Lower lobe of right lung (tissue), 2 donors: ENCODE data around the gene MLXIP. TPM values are rescaled to one million over a fixed set of nuclear protein-coding genes. Genes with fewer than 3 reads are reported as not detected.

Experiments used
- ATAC-seq, 2 donors: fragments of 200-7000 bp; cut with Tn5 transposase; one replicate each; pipeline ENCODE4 v1.9.1; 2020 to 2022; ENCODE audit warnings: mild to moderate bottlenecking in 2 of 2, moderate library complexity in 2 of 2
- DNase-seq: peaks from one replicate; pipeline ENCODE4 v3.0.0-alpha.2; 2020
- H3K27ac ChIP-seq: fragments of 200-600 bp; one replicate; pipeline ENCODE4 v1.8.0; 2022
- H3K27me3 ChIP-seq: fragments of 200-600 bp; one replicate; pipeline ENCODE4 v1.8.0; 2022; ENCODE audit warnings: low read depth
- H3K36me3 ChIP-seq: fragments of 200-600 bp; one replicate; pipeline ENCODE4 v1.8.0; 2022; ENCODE audit warnings: mild to moderate bottlenecking
- H3K4me1 ChIP-seq: fragments of 200-600 bp; one replicate; pipeline ENCODE4 v1.8.0; 2022
- H3K4me3 ChIP-seq: fragments of 200-600 bp; one replicate; pipeline ENCODE4 v1.8.0; 2022; ENCODE audit warnings: mild to moderate bottlenecking
- H3K9me3 ChIP-seq: fragments of 200-600 bp; one replicate; pipeline ENCODE4 v1.8.0; 2022
- CTCF ChIP-seq: fragments of 200-600 bp; IDR thresholded peaks from one replicate; pipeline ENCODE4 v1.8.0; 2022; ENCODE audit warnings: antibody characterized with exemption, mild to moderate bottlenecking
- intact Hi-C: fragments of 100-400 bp; cut with DNase I; formaldehyde crosslinking; loops from one replicate; pipeline ENCODE4 v1.11.0; 2022
- total RNA-seq: library from RNA; stranded (reverse); fragmentation: NEBNext Ultra II Directional; extraction: Animal tissue kit (Norgen Biotek cat#: 25700); gene quantifications from one replicate; pipeline ENCODE4 v1.2.1, GENCODE V29; 2021
- donor health status: DM: no; HTN: yes; CAD: no; lungs with severe emphysema.

The MLXIP gene
- total RNA-seq, 1 donor from 2014 or later = 55.9 TPM

- intact Hi-C loops = no loop called here
- peaks cover 10% of the 10 kb centered on the region for H3K27me3 ChIP-seq
- DNase-seq = no peak
- TF ChIP-seq CTCF = no peak
- ATAC-seq = no peak
- no peaks in the 10 kb centered on the region for H3K4me1 ChIP-seq
- H3K4me3 ChIP-seq = no peak overlapping the region
- no peaks in the 10 kb centered on the region for H3K36me3 ChIP-seq
- no peak overlapping the region for H3K27ac ChIP-seq
- H3K9me3 ChIP-seq = no peaks in the 10 kb centered on the region
Observed at GRCh38 chr12:122194804-122195203, 116.2 kb downstream of the MLXIP start.

GRCh38 chr12:122195405-122195804, 116.8 kb downstream of the MLXIP start:
- no peak for DNase-seq
- intact Hi-C loops = no loop called here

More at GRCh38 chr12:122195405-122195804, 116.8 kb downstream of the MLXIP start:
- Histone ChIP-seq H3K4me3 (no peak overlapping the region), H3K27me3 (peaks cover 16% of the 10 kb centered on the region), H3K9me3 (no peaks in the 10 kb centered on the region), H3K4me1 (no peaks in the 10 kb centered on the region), H3K27ac (no peak overlapping the region), H3K36me3 (no peaks in the 10 kb centered on the region)
- TF ChIP-seq CTCF = no peak
- no peak for ATAC-seq

Other genes starting within 250 kb of the MLXIP start
- 2.5 TPM for gene HPD, start 219.9 kb upstream of the MLXIP start, total RNA-seq
- 36.6 TPM for gene PSMD9, start 190.0 kb upstream of the MLXIP start, total RNA-seq
- gene CFAP251, start 160.2 kb upstream of the MLXIP start, total RNA-seq = 8.2 TPM
- 6.4 TPM for gene BCL7A, start 56.9 kb upstream of the MLXIP start, total RNA-seq
- gene IL31, start 95.5 kb downstream of the MLXIP start, total RNA-seq = not detected
- 4.2 TPM for gene LRRC43, start 104.4 kb downstream of the MLXIP start, total RNA-seq
- gene B3GNT4, start 125.0 kb downstream of the MLXIP start, total RNA-seq = 0.30 TPM
- gene DIABLO, start 147.3 kb downstream of the MLXIP start, total RNA-seq = 31.1 TPM
- 16.2 TPM for gene VPS33A, start 187.7 kb downstream of the MLXIP start, total RNA-seq